HG03575 (cell line): ENCODE measurements around the gene CORO2B.
"Not testable (repeated sequence)": the region's sequence is repeated elsewhere in the genome, so short reads cannot be mapped to it uniquely, and the experiment has no call there.

ENCODE experiments used
- ATAC-seq: cut with Tn5 transposase; IDR thresholded peaks from one replicate; pipeline ENCODE4 v1.9.1; 2021; ENCODE audit not compliant: unreplicated experiment, insufficient number of reproducible peaks, low FRiP score; ENCODE audit errors: extremely low read depth

CORO2B gene

DNA sequence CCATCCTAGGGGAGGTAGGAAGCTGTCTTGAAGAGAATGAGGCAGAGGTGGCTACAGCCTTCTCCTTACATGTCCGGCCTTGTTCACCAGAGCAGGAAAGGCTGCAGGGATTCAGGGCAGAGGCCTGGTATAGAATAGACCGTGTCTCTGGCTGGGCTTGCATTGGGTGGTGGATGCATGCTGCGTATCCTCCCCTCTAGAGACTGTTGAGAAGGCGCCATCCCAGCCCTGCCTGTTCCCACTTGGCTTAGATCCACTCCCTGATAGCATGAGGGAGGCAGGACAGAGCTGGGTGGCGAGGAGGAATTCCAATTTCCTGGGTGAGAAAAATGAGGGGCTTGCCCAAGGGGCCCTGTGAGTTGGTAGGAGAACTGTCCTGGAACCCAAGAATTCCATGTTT, 57.5 kb downstream of the CORO2B start:
- ATAC-seq, result no peak

DNA sequence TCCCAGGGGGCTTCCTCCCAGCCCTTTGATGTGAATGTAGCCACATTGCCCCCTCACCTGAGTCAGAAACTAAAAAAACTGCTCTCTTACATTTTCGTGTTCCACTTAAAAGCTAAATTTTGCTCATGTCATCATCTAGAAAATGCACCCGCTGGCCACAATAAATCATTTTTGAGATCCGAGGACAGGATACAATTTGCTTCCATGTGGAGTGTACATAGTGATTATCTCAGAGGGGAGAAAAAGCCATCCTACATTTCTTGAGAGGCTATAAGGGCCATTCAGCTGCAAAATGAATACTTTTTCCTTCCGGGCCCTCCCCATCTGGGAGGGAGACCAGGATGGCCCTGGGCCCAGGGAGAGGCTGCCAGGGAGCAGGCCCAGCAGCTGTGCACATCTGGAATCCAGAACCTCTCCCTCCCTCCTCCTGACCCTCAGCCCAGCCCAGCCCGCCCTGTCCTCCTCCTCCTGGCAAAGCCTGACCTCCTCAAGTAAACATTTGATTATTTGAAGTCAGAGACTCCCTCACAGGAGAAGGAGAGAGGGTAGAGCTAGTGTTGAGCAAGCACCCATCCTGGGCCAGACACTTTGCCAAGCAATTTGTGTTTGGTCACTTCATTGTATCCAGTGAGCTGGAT, 59.1 kb downstream of the CORO2B start:
- ATAC-seq, result no peak

DNA sequence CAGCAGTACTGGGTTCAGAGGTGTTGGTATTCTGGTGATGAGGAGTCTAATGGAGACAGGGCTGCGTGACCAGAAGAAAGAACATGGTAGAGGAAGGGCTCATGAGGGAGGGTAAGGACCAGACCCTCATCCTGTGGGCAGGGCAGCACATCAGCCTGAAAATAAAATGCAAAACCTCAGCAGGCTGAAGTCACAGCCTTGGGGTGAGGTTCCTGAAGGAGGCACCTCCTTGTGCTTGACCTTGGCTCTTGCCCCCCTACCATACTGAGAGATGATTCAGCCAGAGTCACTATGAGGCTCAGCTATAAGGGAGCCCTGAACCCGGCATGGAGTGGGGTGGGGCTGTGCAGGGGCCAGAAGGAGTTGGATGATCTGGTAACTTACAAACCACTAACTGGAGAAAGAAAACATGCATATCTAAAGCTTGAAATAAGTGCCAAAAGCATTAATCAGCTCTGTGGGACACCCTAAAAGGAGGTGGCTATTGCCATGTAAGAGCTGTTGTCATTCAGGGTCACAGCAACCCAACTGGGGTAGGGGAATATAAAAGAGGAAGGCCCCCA, 60.2 kb downstream of the CORO2B start:
- ATAC-seq, result no peak

DNA sequence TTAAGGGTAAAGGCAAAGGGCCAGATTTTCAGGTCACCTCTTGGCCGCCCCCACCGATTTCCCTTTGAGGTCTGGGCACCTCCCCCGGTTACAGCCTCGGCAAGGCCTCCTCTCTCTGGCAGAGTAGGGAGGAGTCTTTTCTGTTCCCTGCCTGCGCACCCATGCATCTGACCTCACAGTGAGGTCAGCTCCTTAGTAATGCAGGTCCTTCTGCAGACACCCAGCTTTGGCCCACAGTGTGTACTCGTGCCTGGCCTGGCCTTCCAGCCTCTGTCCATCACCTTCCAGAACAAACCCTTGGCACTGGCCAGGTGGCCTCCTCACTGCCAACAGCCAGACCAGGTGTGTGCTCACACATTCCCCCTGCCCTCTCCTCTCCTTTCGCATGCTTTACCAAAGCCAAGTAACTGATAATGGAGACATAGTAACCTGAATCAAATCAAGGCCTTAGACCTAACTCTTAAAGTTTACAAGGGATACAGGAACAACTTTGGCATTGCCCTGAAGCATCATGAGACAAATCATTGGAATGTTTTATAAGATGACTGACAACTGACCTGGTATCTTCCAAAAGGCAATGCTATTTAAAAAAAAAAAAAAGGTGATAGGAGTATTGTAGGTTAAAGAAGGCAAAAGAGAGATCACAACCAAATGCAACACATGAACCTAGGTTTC, 61.3 kb downstream of the CORO2B start:
- ATAC-seq, result no peak

DNA sequence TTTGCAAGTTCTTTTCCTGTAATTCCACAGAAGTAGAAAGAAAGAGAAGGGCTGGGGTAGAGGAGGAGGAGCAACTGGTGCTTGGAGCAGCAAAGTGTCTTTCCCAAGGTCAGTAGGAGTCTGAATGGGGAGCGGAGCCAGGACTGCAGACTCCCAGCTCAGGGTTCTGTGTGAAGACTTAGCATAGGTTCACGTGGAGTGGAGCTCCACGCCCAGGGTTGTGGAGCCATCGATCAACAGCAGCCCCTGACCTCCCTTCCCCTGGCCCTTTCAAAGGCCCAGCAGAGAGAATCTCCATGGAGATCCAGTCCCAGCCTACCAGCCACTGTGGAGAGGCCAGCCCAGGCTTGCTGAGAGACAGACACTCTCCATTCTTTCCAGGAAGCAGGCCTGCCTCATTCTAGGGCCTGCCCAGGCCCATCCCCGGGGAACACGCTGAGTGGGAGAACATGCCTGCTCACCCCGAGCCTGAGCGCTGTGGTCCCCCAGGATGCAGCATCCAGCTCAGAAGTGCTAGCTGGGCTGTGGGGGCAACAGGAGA, 62.1 kb downstream of the CORO2B start:
- no peak for ATAC-seq

DNA sequence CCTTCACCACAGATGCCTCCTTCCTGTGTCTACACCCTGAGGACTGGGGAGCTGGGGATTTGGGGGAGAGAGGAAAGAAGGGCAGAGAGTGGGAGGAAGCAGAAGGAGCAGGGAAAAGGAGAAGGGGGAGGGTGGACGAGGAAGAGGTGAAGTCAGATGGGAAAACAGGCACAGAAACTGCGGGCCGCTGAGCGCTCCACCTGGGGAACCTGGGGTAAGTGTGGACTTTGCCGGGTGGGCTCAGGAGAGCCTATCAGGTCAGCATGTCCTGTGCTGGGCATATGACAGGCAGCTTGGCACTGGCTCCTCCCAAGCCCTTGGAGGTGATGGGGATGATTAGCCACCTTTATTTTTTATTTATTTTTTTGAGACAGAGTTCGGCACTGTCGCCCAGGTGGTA, 62.6 kb downstream of the CORO2B start:
- ATAC-seq, result no peak

DNA sequence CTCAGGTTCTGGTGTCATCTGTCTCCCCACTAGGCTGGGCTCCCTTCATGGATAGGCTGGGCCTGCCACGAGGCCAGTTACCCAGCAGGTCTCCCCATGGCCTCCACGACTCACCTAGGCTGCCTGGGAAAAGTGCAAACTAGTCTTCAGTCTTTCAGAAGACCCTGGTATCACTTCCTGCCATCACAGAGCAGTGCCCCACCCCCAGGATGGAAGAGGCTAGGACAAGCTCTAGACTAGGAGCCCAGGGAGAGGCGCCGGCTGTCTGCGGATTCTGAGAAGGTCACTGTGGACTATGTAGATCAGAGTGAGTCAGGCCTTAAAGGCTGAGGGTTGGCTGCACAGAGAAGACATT, 63.7 kb downstream of the CORO2B start:
- ATAC-seq, result no peak

DNA sequence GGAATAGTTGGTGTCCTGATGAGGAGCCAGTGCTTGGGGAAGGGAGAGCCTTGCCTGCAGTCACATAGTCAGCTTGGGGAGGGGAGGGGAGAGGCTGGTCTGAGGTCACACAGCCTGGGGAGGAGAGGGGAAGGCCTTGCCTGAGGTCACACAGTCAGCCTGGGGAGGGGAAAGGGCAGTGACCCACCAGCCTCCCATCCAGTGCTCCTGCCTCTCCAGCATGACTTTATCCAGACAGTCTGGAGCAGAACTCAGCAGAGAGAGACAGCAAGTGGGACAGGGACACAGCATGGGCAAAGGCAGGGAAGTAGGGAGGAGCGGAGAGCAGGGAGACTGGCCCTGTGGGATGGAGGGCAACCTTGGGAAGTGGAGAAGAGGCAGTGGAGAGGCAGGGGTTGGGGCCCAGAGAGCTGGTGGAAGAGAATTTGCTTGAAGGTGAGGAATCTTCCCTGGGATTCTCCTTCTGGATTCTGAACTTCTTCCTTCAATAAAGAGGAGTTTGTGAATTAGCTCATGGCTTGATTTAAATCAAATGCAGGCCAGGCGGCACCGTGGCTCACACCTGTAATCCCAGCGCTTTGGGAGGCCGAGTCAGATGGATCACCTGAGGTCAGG, 64.5 kb downstream of the CORO2B start:
- ATAC-seq, result no peak

DNA sequence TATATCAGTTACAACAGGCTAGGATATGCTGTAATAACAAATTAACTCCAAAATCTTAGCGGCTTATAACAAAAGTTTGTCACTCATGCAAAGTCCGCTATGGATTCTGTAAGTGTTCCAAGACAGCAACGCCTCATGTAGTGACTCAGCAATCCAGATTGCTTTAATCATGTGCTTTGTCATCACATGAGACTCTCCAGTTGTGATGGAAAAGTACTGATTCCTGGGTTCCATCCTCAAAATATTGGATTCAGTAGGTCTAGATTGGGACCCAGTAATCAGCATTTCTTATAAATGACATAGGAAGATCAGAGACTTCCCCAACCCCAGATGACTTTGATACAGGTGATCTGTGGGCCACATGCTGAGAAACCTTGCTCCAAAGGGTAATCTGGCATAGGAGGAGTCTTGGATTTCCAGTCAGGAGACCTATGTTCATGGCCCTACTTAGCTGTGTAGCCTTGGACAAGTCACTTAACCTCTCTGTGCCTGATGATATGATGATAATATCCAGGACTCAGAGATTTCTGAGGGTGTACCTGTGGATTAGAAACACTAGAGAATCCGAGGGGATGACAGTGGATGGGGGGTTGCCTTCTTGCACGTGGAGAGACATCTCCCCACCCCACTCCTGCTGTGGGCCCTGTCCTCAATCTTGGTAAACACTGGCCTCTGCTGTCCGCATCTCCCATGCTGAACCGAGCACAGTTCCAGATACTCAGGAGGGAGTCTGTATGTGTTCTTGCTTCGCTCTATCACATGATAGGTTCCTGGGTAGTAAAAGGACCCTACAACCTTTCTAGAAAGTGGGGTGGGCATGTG, 65.5 kb downstream of the CORO2B start:
- no peak for ATAC-seq

DNA sequence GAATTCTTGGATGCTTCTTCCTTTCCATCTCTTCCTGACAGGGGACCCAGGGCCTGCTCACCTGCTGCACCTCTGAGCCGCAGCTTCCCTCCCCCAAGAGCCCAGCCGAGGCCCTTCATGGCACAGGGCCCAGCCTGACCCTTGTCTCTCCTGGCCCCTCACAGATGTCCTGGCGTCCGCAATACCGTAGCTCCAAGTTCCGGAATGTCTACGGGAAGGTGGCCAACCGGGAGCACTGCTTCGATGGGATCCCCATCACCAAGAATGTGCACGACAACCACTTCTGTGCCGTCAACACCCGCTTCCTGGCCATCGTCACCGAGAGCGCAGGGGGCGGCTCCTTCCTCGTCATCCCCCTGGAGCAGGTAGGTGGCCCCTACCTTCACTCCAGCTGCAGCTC, 66.2 kb downstream of the CORO2B start:
- ATAC-seq, result no peak

DNA sequence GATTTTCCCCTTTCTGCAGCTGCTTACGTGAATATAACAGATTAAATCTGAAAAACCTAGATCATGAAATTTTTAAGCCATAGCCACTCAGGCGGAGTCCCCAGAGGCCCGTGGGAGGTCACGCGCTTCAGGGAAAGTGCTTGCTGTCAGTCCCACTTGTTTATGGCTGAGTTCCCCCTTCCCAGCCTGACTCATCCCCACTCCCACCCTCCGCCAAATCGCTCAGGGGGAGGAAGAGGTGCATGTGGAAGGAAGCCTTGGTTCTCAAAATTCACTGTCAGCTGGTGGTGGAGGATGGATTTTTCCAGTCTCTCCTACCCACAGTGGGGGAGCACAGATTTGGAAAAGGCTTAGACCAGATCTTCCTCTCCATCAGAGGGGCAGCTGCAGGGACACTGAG, 67.4 kb downstream of the CORO2B start:
- no peak for ATAC-seq

DNA sequence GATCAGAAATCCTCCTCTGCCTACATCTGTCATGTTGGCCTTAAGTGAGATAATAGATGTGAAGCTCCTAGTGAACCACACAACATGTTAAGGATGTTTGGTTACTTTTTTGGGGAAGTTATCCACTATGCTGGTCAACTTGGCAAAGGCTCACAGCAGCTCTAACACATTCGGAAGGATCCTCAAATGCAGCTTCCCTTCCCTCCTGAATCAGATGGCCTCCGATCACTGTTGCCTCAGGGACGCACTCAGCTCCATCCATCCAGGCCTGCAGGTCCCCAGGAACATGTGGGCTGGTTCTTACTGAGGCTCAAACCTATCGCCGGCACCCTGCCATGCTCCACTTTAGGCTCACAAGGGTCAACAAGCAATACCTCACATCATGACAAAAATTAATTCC, 67.9 kb downstream of the CORO2B start:
- ATAC-seq, result no peak

DNA sequence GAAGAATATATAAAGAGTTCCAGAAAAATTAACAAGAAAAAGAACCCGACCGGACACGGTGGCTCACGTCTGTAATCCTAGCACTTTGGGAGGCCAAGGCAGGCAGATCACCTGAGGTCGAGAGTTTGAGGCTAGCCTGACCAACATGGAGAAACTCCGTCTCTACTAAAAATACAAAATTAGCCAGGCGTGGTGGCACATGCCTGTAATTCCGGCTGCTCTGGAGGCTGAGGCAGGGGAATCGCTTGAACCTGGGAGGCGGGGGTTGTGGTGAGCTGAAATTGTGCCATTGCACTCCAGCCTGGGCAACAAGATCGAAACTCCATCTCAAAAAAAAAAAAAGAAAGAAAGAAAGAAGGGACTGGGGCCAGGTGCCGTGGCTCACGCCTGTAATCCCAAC, 68.6 kb downstream of the CORO2B start:
- ATAC-seq, result not testable (repeated sequence)

DNA sequence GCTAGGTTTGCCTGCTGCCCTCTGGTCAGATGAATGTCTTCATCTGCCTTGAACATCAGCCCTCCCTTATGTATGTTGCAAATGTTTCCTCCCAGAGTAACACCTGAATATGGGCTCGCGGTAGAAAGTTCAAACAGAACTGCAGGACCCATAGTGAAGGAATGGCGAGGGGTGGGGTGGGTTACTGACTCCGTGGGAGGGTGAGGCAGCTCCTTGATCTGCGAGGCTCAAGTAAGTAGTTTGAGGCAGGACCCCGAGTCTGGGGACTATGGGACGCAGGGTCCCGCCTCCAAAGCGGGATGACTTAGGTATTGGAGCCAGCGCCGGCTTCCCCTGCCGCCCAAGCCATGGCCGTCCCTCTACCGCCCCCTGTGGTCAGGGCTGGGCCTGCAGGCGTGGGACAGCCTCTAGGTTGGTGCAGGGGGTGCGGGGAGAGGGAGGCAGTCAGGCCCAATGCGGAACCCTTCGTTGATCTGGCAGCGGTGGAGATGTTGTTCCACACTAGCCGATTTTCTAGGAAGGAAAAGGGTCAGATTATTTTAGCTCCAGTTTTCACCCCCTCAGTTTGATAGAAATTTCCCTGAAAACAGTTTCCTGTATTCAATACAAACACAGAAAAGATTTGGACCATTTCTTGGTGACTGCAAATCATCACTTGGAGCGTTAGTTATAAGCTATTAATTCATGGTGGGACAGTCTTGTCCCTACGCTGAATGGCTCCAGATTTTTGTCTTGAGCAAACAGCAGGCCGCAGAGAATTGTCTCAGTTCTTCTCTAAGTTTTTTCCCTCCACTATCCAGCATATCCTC, 72.3 kb downstream of the CORO2B start:
- no peak for ATAC-seq

DNA sequence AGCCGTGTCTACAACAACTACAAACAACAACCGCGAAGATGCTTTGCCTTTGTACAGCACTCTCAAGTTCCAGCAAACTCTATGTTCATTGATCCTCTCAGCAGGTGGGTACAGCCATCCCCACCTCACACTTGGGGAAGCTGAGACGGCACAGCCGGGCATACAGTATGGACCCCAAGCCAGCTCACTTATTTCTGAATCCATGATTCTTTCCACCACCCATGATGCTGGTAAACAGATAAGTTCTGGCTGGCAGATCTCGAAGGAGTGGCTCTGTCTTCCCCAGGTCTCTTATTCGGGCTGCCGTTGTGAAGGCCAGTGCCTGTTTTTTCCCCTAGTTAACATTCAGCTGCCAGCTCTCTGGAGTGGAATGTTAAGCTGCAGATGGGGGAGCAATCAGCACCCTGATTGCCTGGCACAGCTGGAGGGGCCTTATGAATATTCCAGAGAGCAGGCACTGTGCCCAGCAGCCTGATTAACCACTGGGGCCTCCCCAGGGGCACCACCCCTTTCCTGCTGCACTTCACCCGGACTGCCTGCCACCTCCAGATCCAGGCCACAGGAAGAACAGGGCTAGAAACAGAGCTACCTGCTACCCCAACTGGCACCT, 73.2 kb downstream of the CORO2B start:
- no peak for ATAC-seq

DNA sequence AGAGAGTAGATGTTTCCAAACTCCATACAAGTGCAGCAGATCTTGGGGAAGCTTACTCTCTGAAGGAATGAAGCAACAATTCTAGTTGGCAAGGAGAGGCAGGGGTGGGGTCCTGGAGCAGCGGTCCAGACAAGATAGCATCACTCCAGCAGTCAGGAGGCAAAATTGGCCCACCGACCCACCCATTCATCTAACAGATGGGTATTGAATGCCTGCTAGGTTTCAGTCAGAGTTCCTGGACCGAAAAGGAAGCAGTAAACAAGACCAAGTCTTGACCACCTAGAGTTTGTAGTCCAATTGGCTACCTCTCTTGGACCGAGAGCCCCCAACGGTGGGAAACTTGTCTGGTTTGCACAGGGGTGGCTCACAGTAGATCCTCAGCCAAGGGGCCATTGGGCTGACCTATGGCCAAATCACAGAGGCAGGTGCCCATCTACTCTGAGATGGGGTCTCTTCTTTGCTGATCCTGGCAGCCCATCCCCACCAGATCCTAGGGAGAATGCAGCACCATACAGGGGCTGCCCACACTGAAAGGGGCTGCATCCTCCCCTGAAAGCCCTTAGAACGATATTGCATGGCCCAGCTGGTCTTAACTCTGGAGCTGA, 74.3 kb downstream of the CORO2B start:
- no peak for ATAC-seq

DNA sequence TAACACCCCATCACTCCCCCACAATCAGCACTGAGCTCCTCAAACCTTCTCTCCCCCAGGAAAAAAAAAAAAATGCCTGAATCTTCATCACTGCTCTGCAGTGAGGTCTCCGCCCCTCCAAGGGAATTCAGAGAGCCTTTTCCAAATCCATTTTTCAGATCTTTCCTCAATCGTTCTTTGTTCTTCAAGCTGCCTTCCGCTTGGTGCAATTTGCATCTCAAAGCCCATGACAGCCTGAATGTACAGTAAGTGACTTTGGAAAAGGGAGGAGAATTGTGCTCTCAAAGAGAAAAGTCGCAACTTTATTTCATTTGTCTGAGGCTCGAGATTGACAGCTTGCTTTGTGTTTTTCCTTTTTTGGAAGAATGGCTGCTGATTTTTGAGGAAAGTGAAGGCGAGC, 75.0 kb downstream of the CORO2B start:
- no peak for ATAC-seq
